Stimulated activated CD4-positive, alpha-beta T cell treated with anti-CD3 and anti-CD28 coated beads, Interleukin-1b, Interleukin-23, amount 100 ng/mL, for 24 hours (primary cell): ENCODE measurements around the gene PRKCB.

Source experiments
- DNase-seq, 4 experiments: peaks; one replicate each; pipeline ENCODE4 v3.0.0-alpha.2; 2020; ENCODE audit warnings: low read depth in 4 of 4, low spot score in 1 of 4

Gene PRKCB

GRCh38 chr16:23836078-23836403 is 258 bp downstream of the PRKCB start:
- no peak for DNase-seq

GRCh38 chr16:23836404-23837311 is 875 bp downstream of the PRKCB start:
- DNase-seq, result no peak

DNA sequence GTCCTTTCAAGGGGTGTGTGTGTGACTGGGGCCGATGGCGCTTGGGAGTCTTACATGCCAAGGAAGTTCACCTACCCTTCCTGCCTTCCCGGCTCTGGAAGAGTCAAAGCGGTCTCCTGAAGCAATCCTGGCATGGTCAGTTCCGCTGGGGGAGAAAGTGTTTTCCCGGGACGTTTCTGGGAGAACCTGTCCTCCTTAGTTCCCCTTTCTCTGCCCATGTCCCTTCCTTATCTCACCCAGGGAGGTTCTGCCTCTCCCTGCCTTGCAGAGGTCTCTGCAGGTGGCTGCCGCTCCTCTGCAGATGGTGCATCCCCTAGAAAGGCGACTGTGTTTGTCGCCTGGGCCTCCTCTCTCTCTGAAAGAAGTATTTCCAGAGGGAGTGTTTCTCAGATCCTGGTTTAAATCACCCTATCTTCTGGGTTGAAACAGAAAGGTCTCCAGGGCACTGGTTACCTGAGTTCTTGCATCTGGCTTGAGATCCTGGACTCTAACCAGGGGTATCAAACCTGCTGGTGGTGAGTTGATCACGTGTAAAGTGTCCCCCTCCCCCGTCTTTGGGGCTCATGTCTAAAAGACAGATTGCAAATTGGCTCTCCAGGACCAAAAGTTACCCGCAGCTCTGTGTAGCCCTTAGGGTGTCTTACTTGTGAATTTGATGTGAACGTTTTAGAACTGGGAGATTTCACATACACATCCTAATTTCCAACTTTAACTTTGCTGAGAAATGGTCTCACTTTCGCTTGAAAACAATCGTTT is 1.9 kb downstream of the PRKCB start:
- DNase-seq, result no peak

GRCh38 chr16:23838485-23839142 is 2.8 kb downstream of the PRKCB start:
- no peak for DNase-seq

DNA sequence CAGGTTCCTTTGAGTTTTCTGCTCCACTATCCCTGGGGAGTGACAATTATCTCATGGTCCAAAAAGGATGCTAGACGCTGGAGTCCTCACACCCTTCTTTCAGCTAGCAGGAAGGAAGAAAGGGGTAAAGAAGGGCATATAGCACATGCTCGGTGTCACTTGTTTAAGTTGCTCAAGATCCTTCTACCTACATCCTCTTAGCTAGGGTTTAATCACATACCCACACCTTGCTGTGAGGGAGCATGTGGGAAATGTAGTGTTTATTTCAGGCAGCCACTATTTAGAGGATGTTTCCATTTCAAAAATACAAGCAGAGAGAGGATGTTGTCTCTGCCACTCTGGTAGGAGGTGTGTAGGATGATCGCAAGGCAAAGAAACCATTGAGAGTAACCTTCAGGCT is 4.5 kb downstream of the PRKCB start:
- no peak for DNase-seq

GRCh38 chr16:23842137-23842600 is 6.4 kb downstream of the PRKCB start:
- DNase-seq, result no peak

DNA sequence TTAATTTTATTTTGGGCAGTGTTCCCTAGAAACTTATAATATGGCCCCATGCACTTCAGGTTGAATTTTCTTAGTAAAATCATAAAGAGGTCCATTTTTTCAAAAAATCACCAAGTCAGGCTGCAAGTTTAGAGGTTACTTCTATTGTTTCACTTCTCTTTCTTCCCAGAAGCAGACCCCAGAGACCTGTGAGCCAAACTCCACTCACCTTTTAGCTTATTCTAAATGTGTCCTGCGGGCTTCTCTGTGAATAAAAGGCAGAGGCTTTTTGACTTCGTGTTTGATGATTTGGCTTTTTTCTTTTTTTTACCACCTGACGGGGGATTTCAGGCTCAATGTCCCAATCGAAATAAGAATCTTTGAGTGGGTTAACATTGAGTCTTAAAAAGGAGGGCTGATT is 7.4 kb downstream of the PRKCB start:
- DNase-seq, result no peak

- no peak for DNase-seq
Measured at GRCh38 chr16:23847251-23847650, 11.5 kb downstream of the PRKCB start.

- no peak for DNase-seq
Measured at GRCh38 chr16:23847948-23848347, 12.2 kb downstream of the PRKCB start.

DNA sequence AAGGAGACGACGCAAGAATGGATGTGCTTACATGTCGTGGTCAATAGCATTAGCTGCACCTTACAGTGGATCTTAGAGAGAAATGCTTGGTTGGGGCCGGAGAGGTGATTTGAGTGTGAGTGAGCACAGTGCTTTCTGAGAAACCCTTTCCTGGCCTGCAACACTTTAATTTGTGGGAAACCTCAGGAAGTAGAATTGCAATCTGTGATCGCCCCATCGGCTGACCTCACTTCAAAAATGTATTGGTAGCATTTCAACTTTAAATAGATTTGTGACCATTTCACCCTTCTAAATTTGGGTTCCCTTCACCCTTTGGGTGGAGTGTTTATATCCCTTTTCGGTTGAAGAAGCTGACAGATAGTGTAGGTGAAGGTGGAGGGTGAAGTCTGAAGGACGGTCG is 13.2 kb downstream of the PRKCB start:
- no peak for DNase-seq

- no peak for DNase-seq
Measured at GRCh38 chr16:23852794-23853562, 17.2 kb downstream of the PRKCB start.

- no peak for DNase-seq
Measured at GRCh38 chr16:23855010-23855409, 19.2 kb downstream of the PRKCB start.

- no peak for DNase-seq
Measured at GRCh38 chr16:23856251-23856709, 20.5 kb downstream of the PRKCB start.

DNA sequence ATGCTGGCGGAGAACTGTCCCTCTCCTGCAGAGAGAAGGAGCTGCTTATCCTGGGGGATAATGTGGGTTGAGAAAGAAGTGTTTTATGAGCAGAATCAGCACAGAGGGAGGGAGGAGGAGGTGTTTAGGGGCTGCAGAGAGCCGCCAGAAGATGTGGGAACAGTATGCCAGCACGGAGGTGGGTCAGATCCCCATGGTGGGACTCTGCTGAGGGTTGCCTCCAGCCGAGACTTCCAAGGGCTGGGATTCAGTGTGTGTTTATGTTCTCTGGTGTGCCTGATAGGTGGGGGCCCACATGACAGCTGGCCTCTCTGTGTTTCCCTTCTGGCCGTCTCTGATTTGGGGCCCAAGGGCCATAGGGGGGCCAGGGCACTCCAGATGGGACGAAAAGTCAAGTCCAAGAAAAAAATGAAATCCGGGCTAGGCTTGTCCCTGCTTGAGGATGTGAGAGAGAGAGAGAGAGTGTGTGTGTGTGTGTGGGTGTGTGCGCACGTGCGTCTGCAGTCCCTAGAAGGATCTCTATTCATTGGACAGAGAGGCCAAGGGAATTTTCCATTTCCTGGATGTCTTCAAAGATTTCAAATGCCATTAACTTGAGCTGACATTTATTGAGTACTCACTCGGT is 21.6 kb downstream of the PRKCB start:
- DNase-seq, result no peak

- no peak for DNase-seq
Measured at GRCh38 chr16:23857881-23858269, 22.1 kb downstream of the PRKCB start.

DNA sequence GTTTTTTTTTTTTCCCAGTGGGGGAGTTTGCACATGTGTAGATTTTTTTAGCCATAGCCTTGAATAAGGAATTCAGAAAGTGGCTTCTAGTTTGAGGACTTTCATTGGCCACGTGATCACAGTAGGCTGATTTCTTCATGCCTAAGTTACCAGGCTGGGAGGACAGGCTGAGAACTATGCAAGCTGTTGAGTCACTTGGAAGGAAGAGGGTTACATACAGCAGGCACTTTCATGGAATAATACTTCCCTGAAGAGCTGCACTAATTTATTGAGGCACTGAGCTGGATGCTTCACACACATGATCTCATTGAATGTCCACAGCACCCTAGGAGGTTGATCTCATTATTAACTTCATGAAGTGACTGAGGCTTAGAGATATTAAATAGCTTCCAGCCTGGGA is 22.8 kb downstream of the PRKCB start:
- no peak for DNase-seq

GRCh38 chr16:23859713-23860269 is 24.0 kb downstream of the PRKCB start:
- DNase-seq, result no peak

- DNase-seq, result no peak
Measured at GRCh38 chr16:23861874-23862273, 26.1 kb downstream of the PRKCB start.

DNA sequence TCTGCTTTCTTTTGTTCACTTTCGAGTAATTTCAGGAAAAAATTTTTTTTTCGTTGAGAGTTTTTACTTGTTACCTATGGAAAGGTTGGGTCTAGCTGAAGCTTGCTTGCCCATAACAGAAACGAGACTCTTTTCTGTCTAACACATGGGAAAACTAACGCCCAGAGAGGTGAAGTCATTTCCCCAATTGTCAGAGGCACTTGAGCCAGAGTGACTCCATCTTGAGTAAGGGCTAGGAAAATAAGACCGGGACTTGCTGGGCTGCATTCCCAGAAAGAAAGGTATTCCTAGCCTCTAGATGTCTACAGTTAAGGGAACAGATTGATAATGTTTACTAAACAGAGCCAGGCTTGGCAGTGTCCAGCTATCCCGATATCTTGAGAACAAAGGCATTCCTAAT is 26.8 kb downstream of the PRKCB start:
- no peak for DNase-seq
